GM15510 (cell line): ENCODE results near the gene DYSF.

ENCODE experiments used
- POLR2A ChIP-seq: IDR thresholded peaks from 3 replicates; pipeline ENCODE4 v1.6.1; 2011; ENCODE audit warnings: borderline replicate concordance; ENCODE audit not compliant: insufficient read length; ENCODE audit errors: extremely low read depth

The DYSF gene

GRCh38 chr2:71576541-71576940 is 123.2 kb downstream of the DYSF start:
- no peak for TF ChIP-seq POLR2A

DNA sequence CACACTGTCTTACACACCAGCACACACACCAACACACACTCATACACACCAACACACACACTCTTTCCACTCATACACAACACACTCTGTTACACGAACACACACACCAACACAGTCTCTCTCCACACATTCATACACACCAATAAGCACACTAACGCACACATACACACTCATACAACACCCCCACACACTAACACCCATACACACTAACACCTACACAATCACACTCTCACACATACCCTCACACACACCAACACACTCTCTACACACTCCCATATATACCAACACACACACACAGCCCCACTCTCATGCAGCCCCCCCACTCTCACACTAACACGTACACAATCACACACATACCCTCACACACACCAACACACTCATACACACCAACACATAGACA is 123.8 kb downstream of the DYSF start:
- no peak for TF ChIP-seq POLR2A

DNA sequence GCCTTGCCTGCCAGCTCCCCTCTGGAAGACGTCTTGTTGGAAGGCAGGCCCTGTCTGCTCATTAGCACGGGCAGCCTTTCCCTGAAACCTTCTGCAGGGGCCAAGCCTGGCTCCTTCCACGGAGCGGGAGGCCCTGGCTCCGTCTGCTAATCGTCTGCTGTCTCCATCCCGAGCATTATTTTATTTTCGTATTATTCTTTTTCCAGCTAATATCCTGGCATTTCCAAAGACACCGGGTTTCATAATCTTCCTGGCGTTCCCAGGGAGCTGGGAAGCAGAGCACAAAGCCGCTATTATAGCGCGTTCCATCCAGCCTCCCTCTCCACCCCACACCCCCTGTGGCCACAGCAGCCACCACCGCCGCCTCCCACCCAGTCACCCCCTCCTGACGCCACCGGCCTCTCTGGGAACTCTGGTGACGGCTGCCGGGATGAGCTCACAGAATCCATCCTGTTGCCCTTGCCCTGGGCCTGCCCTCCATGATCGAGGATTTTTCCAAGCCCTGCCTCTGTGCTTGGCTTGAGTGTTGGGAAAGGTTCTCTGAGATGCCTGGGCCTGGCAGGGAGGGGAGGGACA is 125.5 kb downstream of the DYSF start:
- no peak for TF ChIP-seq POLR2A

- TF ChIP-seq POLR2A: no peak
Measured at GRCh38 chr2:71581026-71581425, 127.7 kb downstream of the DYSF start.

GRCh38 chr2:71583876-71584275 is 130.5 kb downstream of the DYSF start:
- no peak for TF ChIP-seq POLR2A

DNA sequence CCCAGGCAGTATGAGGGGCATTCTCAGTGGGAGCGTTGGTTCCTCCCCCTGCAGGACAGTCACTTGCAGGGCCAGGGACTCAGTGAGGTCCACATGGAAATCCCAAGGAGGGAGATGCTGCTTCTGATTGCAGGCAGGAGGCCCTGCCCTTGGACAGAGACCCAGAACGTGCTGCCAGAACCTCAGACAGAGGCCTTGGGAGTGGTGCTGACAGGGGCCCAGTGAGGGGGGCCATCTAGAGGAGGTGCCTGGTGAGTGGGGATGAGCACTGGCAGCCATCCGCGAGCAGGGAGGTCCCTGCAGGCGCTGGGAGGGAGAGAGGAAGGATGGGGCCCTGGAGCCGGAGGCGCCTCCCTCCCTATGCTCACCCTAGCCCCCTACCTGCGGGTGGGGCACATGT is 133.1 kb downstream of the DYSF start:
- no peak for TF ChIP-seq POLR2A

DNA sequence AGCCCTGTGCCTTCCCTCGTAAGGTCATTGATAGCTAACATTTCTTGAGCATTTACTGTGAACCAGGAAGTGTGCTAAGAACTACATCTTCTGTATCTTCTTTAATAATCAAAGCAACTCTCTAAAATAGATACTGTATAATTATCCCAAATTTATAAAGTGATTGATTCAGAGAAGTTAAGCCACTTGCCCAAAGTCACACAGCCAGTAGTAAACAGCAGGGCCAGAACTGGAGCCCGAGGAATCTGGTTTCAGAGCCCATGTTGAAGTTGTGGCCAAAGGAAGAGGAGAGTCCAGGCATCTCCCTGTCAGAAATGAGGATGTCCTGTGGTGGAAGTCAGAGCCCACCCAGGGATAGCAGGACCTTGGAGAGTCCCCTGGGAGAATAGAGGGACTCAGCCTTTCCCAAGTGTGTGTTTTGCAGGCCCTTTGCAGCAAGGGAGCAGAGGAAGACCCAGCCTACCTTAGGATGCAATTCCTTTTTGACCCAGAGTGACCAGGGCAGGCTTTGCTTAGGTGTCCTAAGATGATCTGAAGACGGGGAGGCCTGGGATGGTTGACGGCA is 134.2 kb downstream of the DYSF start:
- TF ChIP-seq POLR2A: no peak

DNA sequence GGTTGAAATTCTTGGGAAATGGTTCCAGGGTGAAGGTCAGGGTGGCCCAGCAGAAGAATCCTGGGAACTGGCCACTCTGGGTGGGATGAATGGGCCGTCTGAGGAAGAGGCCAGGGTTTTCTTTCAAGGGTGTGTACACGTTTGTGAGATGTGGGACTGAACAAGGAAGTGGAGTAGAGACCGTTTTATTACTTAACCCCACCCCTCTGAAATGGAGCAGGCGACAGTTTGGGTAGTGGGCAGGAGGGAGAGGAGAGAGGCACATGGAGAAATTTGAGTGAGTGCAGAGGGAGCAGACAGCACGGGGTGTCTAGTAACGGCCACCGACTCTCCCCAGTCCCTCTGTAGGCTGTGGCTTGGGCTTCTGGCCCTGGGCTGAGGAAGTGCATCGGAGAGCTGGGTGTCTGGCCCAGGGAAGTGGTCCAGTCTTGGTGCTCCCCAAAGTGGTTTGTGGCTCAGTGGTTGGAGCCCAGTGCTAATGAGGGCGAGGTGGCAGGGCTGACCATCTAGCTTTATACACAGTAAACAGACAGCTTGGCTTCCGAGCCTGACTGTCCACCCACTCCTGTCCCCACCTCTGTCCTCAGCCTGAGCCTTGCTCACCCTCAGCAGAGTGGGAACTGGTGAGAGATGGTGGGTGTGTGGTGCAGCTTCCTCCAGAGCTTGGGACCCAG is 135.3 kb downstream of the DYSF start:
- no peak for TF ChIP-seq POLR2A

DNA sequence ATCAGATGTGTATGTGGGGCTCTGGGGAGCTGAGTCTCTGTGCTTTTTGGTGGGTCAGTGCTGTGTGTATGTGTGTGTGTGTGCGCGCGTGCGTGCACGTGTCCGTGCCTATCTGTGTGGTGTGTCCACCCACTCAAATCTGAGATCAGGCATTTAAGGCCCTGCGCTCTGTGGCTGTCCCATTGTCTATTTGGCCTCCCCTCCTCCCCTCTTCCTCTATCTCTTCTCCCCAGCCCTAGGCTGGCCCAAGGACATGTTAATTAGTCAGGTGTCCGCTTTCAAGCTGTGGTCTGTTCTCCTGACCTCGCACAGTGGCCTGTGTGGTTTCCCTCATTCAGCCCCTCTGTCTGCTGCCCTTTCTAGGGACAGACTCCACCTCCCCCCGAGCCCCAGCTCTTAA is 136.4 kb downstream of the DYSF start:
- TF ChIP-seq POLR2A: no peak

GRCh38 chr2:71591044-71591443 is 137.7 kb downstream of the DYSF start:
- TF ChIP-seq POLR2A: no peak

- no peak for TF ChIP-seq POLR2A
Measured at GRCh38 chr2:71592181-71592711, 138.9 kb downstream of the DYSF start.

DNA sequence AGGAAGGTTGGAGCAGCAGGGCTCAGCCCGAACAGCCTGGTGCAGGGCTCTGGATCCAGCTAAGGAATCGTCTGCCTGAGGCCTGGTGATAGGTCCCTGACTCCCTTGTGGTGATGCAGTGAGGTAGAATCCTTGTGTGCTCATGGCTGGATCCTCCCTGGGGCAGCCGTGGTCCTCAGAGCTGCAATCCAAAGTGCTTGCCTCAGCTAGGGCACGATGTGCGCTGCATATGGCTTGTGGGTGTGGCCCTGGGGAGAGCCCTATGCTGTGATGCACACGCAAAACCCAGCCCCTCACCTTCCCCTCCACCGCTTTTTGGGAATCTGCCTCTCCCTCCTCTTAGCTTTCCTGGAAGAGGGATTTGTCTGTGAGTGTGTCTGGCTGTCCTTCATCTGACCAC is 142.2 kb downstream of the DYSF start:
- no peak for TF ChIP-seq POLR2A

GRCh38 chr2:71596011-71596410 is 142.7 kb downstream of the DYSF start:
- no peak for TF ChIP-seq POLR2A

DNA sequence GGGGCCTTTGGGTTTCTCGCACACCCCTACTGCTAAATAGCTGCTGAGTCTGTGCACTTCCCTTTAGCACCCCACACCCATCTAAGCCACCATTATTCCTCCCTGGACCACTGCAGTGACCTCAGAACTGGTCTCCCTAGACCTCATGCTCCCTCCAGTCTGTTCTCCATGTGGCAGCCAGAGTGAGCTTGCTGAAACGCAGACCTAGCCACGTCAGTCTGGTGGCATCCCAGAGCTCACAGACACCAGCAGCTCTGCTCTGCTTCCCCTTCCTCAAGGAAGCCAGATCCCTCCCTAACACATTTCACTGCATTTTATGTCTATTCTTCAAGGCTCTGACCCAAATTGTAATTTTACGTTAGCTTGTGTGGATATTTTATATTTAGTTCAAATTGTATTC is 144.4 kb downstream of the DYSF start:
- TF ChIP-seq POLR2A: no peak

GRCh38 chr2:71598526-71598925 is 145.2 kb downstream of the DYSF start:
- no peak for TF ChIP-seq POLR2A

- TF ChIP-seq POLR2A: no peak
Measured at GRCh38 chr2:71599038-71599437, 145.7 kb downstream of the DYSF start.
